PFSK-1 (cell line): Measurements from ENCODE around the gene SH3GLB1.

Source experiments
- POLR2AphosphoS5 ChIP-seq: IDR thresholded peaks from 2 replicates; pipeline ENCODE4 v1.6.1; 2012; ENCODE audit warnings: low read depth, mild to moderate bottlenecking, control low read depth, low read length, moderate library complexity
- REST ChIP-seq, 2 experiments: IDR thresholded peaks; 2 replicates each; pipeline versions ENCODE4 v1.6.1 to v1.8.0; 2011 to 2012; ENCODE audit warnings: low read depth in 2 of 2, low read length in 2 of 2, control low read depth in 1 of 2, inconsistent platforms in 1 of 2, mild to moderate bottlenecking in 1 of 2, moderate library complexity in 1 of 2; ENCODE audit not compliant: insufficient read depth in 1 of 2

GRCh38 chr1:86699186-86699585, 5.2 kb upstream of the SH3GLB1 start:
- TF ChIP-seq REST (IDR thresholded peaks at IDR 0.05; ENCODE audit: insufficient read depth in 1 of 2, low read depth in 2 of 2, low read length in 2 of 2) (no peak), POLR2AphosphoS5 (no peak)
